Body of pancreas (tissue), 4 donors: Measurements from ENCODE around the gene MAML2. TPM values are rescaled to one million over a fixed set of nuclear protein-coding genes. Genes with fewer than 3 reads are reported as not detected.
A peak's percentile ranks its signal among the peaks of the same experiment; 100 is the strongest.

Source experiments
- ATAC-seq: fragments of 150-250 bp; one replicate; pipeline ENCODE4 v1.9.1; 2016
- DNase-seq, 4 donors: peaks; one replicate each; pipeline ENCODE4 v3.0.0-alpha.2; 2019
- H3K27ac ChIP-seq, 4 donors: fragments of 200-600 bp; sonication (generic); 1 replicate in 3 of 4; 2 replicates in 1 of 4; pipeline versions ENCODE4 v1.5.1 to v1.6.1; 2016 to 2019; ENCODE audit warnings: mild to moderate bottlenecking in 1 of 4, mixed read lengths in 1 of 4, moderate library complexity in 1 of 4
- H3K27me3 ChIP-seq, 2 donors: fragments of 200-600 bp; sonication (generic); one replicate each; pipeline ENCODE4 v1.6.0; 2016; ENCODE audit warnings: mild to moderate bottlenecking in 1 of 2
- H3K36me3 ChIP-seq, 2 donors: fragments of 200-600 bp; sonication (generic); replicated peaks in 1 of 2; 2 replicates each; pipeline ENCODE4 v1.5.1; 2016; ENCODE audit warnings: low read depth in 2 of 2; ENCODE audit not compliant: insufficient read depth in 1 of 2
- H3K4me1 ChIP-seq: fragments of 200-600 bp; sonication (generic); one replicate; pipeline ENCODE4 v1.6.0; 2016
- H3K4me3 ChIP-seq, 2 donors: fragments of 200-600 bp; sonication (generic); 1 replicate in 1 of 2; 2 replicates in 1 of 2; pipeline ENCODE4 v1.5.1; 2016 to 2019
- H3K9me3 ChIP-seq, 3 donors: fragments of 200-600 bp; sonication (generic); 1 replicate in 2 of 3; 2 replicates in 1 of 3; pipeline ENCODE4 v1.5.1; 2016
- CTCF ChIP-seq, 7 experiments: fragments of 450-650 bp in 4 of 7; fragments of 200-600 bp in 3 of 7; sonication (generic) in 3 of 7; IDR thresholded peaks; one replicate each; pipeline ENCODE4 v1.5.1; 2016 to 2019; ENCODE audit warnings: antibody characterized with exemption in 7 of 7
- POLR2A ChIP-seq, 3 donors: fragments of 450-650 bp; IDR thresholded peaks; one replicate each; pipeline ENCODE4 v1.6.1; 2016; ENCODE audit warnings: antibody characterized with exemption in 3 of 3, mild to moderate bottlenecking in 2 of 3
- WGBS, 2 donors: methylation state at CpG; one replicate each; pipeline ENCODE4 v1.1.5; 2017; 5-methylcytosine and 5-hydroxymethylcytosine counted together
- intact Hi-C: fragments of 100-400 bp; cut with DNase I; formaldehyde crosslinking; loops from one replicate; pipeline ENCODE4 v1.15.1; 2023
- total RNA-seq, 2 donors: library from RNA; depleted of rRNA; stranded (reverse); fragments of >200 nt; gene quantifications; one replicate each; pipeline ENCODE4 v1.1.0, GENCODE V29; 2016

Gene MAML2
- total RNA-seq, 2 donors from 2014 or later = 7.9 to 9.9 TPM

GRCh38 chr11:96321091-96321490 is 21.9 kb downstream of the MAML2 start:
- TF ChIP-seq CTCF (IDR thresholded peaks at IDR 0.05) = no peak
- TF ChIP-seq POLR2A (IDR thresholded peaks at IDR 0.05) = no peak
- H3K9me3 ChIP-seq = no peaks in the 10 kb centered on the region
- intact Hi-C loops = no loop called here
- H3K4me1 ChIP-seq = peaks cover 13% of the 10 kb centered on the region
- no peak overlapping the region for H3K4me3 ChIP-seq
- no peaks in the 10 kb centered on the region for H3K27me3 ChIP-seq
- 84 to 85% methylated on average over 5 of the region's 5 CpGs for WGBS, 2 donors
- DNase-seq (no peak), ATAC-seq (no peak)
- H3K36me3 ChIP-seq = no peaks in the 10 kb centered on the region
- H3K27ac ChIP-seq = no peak overlapping the region

GRCh38 chr11:96319898-96320656 is 22.9 kb downstream of the MAML2 start:
- H3K36me3 ChIP-seq = no peaks in the 10 kb centered on the region
- peaks cover 5% of the 10 kb centered on the region for H3K4me1 ChIP-seq

GRCh38 chr11:96318850-96319249 is 24.1 kb downstream of the MAML2 start:
- Histone ChIP-seq H3K36me3 (no peaks in the 10 kb centered on the region), H3K4me3 (no peak overlapping the region), H3K27me3 (no peaks in the 10 kb centered on the region), H3K27ac (no peak overlapping the region), H3K9me3 (no peaks in the 10 kb centered on the region), H3K4me1 (peaks cover 11% of the 10 kb centered on the region)
- ATAC-seq (no peak), DNase-seq (no peak)
- intact Hi-C loops = no loop called here
- no peak for TF ChIP-seq POLR2A (IDR thresholded peaks at IDR 0.05)
- TF ChIP-seq CTCF (IDR thresholded peaks at IDR 0.05) = no peak
- WGBS, 2 donors = 75 to 94% methylated on average over 2 to 3 of the region's 3 CpGs

More at GRCh38 chr11:96319898-96320656, 22.9 kb downstream of the MAML2 start:
- intact Hi-C loops = no loop called here
- Histone ChIP-seq H3K27me3 (no peaks in the 10 kb centered on the region), H3K4me3 (no peak overlapping the region), H3K9me3 (no peaks in the 10 kb centered on the region), H3K27ac (no peak overlapping the region)
- DNase-seq = no peak
- 40 to 48% methylated on average over 2 of the region's 2 CpGs for WGBS, 2 donors
- no peak for ATAC-seq
- no peak for TF ChIP-seq POLR2A (IDR thresholded peaks at IDR 0.05)
- TF ChIP-seq CTCF (IDR thresholded peaks at IDR 0.05) = no peak

- ATAC-seq = no peak
- no peak for DNase-seq
- TF ChIP-seq POLR2A (IDR thresholded peaks at IDR 0.05) (no peak), CTCF (IDR thresholded peaks at IDR 0.05) (no peak)
- 69 to 71% methylated on average over 1 of the region's 1 CpG for WGBS, 2 donors
- intact Hi-C loops = no loop called here
- peaks cover 15% of the 10 kb centered on the region for H3K4me1 ChIP-seq
- no peak overlapping the region for H3K27ac ChIP-seq
- H3K36me3 ChIP-seq = no peaks in the 10 kb centered on the region
- no peaks in the 10 kb centered on the region for H3K27me3 ChIP-seq
- H3K9me3 ChIP-seq = no peaks in the 10 kb centered on the region
- H3K4me3 ChIP-seq = no peak overlapping the region
Observed at GRCh38 chr11:96318399-96318798, 24.6 kb downstream of the MAML2 start.

- intact Hi-C loops = no loop called here
- ATAC-seq = no peak
- Histone ChIP-seq H3K27ac (peak overlapping the region in 1 of 4 donors; percentile 12), H3K9me3 (no peaks in the 10 kb centered on the region), H3K4me3 (no peak overlapping the region), H3K4me1 (peaks cover 15% of the 10 kb centered on the region), H3K36me3 (no peaks in the 10 kb centered on the region), H3K27me3 (no peaks in the 10 kb centered on the region)
- TF ChIP-seq CTCF (IDR thresholded peaks at IDR 0.05) = no peak
- no peak for TF ChIP-seq POLR2A (IDR thresholded peaks at IDR 0.05)
- 69 to 83% methylated on average over 2 of the region's 2 CpGs for WGBS, 2 donors
- no peak for DNase-seq
Observed at GRCh38 chr11:96317985-96318384, 25.0 kb downstream of the MAML2 start.
